H1 (cell line): Measurements from ENCODE around the gene SLC43A1.

Source experiments
- CTCF ChIP-seq, 3 experiments: IDR thresholded peaks; 1 replicate in 2 of 3; 2 replicates in 1 of 3; pipeline versions ENCODE4 v1.5.1 to v1.6.1; 2011; ENCODE audit warnings: low read length in 3 of 3, mild to moderate bottlenecking in 3 of 3, inconsistent platforms in 2 of 3, low read depth in 1 of 3, moderate library complexity in 1 of 3; ENCODE audit not compliant: insufficient read depth in 1 of 3; ENCODE audit errors: control extremely low read depth in 1 of 3
- EGR1 ChIP-seq: IDR thresholded peaks from 2 replicates; pipeline ENCODE4 v1.6.1; 2011; ENCODE audit warnings: low read depth, low read length, borderline replicate concordance
- HDAC2 ChIP-seq, 2 experiments: fragments of 300-600 bp in 1 of 2; sonication (generic) in 1 of 2; IDR thresholded peaks; 2 replicates each; pipeline ENCODE4 v1.6.1; 2011 to 2012; ENCODE audit warnings: low read depth in 2 of 2, low read length in 2 of 2, mild to moderate bottlenecking in 2 of 2, moderate library complexity in 2 of 2, borderline replicate concordance in 1 of 2, inconsistent platforms in 1 of 2
- TF ChIP-seq, protein P1 (sequence below): IDR thresholded peaks from 2 replicates; pipeline ENCODE4 v1.6.1; 2012; ENCODE audit warnings: inconsistent platforms

GRCh38 chr11:57523419-57523818 lies 7.9 kb upstream of the SLC43A1 start:
- TF ChIP-seq EGR1 (no peak), CTCF (IDR thresholded peaks at IDR 0.05; ENCODE audit: control extremely low read depth in 1 of 3, insufficient read depth in 1 of 3, low read depth in 1 of 3, low read length in 3 of 3) (no peak), HDAC2 (IDR thresholded peaks at IDR 0.05; ENCODE audit: borderline replicate concordance in 1 of 2, low read depth in 2 of 2, low read length in 2 of 2) (no peak)
- TF ChIP-seq, protein P1, sequence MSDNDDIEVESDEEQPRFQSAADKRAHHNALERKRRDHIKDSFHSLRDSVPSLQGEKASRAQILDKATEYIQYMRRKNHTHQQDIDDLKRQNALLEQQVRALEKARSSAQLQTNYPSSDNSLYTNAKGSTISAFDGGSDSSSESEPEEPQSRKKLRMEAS: no peak
